Lung (tissue), 12 donors: Measurements from ENCODE around the gene TBX5. TPM values are rescaled to one million over a fixed set of nuclear protein-coding genes. Genes with fewer than 3 reads are reported as not detected.
"Not testable (repeated sequence)": the region's sequence is repeated elsewhere in the genome, so short reads cannot be mapped to it uniquely, and the experiment has no call there.

Experiments used
- ATAC-seq: fragments of 200-7000 bp; cut with Tn5 transposase; one replicate; pipeline ENCODE4 v1.9.1; 2020; ENCODE audit warnings: moderate number of reproducible peaks; ENCODE audit not compliant: insufficient read depth, low FRiP score
- DNase-seq, 3 donors: peaks; one replicate each; pipeline ENCODE4 v3.0.0-alpha.2; 2013 to 2017
- H3K27ac ChIP-seq, 2 donors: one replicate each; pipeline ENCODE4 v1.5.1; 2013; ENCODE audit warnings: mild to moderate bottlenecking in 2 of 2, moderate library complexity in 2 of 2, control low read depth in 1 of 2, inconsistent platforms in 1 of 2, low read depth in 1 of 2, low read length in 1 of 2
- H3K27me3 ChIP-seq, 3 donors: one replicate each; pipeline ENCODE4 v1.5.1; 2013; ENCODE audit warnings: low read length in 2 of 3; ENCODE audit not compliant: control insufficient read depth in 3 of 3, insufficient read depth in 3 of 3
- H3K36me3 ChIP-seq, 4 donors: one replicate each; pipeline ENCODE4 v1.5.1; 2013; ENCODE audit warnings: low read length in 4 of 4, mild to moderate bottlenecking in 1 of 4, moderate library complexity in 1 of 4; ENCODE audit not compliant: control insufficient read depth in 4 of 4, insufficient read depth in 4 of 4
- H3K4me1 ChIP-seq, 5 donors: one replicate each; pipeline ENCODE4 v1.5.1; 2013; ENCODE audit warnings: low read length in 5 of 5, mild to moderate bottlenecking in 2 of 5, moderate library complexity in 1 of 5; ENCODE audit not compliant: control insufficient read depth in 5 of 5, insufficient read depth in 5 of 5
- H3K4me3 ChIP-seq: one replicate; pipeline ENCODE4 v1.5.1; 2013; ENCODE audit warnings: mild to moderate bottlenecking, control low read depth, moderate library complexity
- H3K9ac ChIP-seq, 2 donors: one replicate each; pipeline ENCODE4 v1.5.1; 2013; ENCODE audit warnings: low read length in 2 of 2, control low read depth in 1 of 2; ENCODE audit not compliant: insufficient read depth in 1 of 2
- H3K9me3 ChIP-seq, 4 donors: one replicate each; pipeline ENCODE4 v1.5.1; 2013; ENCODE audit warnings: low read length in 3 of 4, mild to moderate bottlenecking in 1 of 4, moderate library complexity in 1 of 4; ENCODE audit not compliant: control insufficient read depth in 4 of 4, insufficient read depth in 3 of 4
- WGBS, 2 donors: extraction: QIAGEN DNeasy Blood & Tissue Kit; methylation state at CpG; one replicate each; pipeline ENCODE4 v1.1.7; 2013; 5-methylcytosine and 5-hydroxymethylcytosine counted together
- polyA plus RNA-seq, 2 donors: library from polyadenylated mRNA; stranded (reverse); fragments of 200-250 nt; gene quantifications; one replicate each; pipeline ENCODE4 v1.2.1, GENCODE V29; 2013
- total RNA-seq, 2 donors: library from RNA; depleted of rRNA in 1 of 2; stranded (reverse); fragments of >200 nt in 1 of 2; gene quantifications; one replicate each; pipeline ENCODE4 v1.2.1, GENCODE V29; 2014 to 2021
- TF ChIP-seq, protein P1 (sequence below): IDR thresholded peaks from 2 replicates; pipeline ENCODE4 v1.5.1; 2012; ENCODE audit warnings: mild to moderate bottlenecking; ENCODE audit errors: control extremely low read depth, extremely low read depth
- donor health status: control.
- donor health status: control.
- donor health status: Bipolar disorder and iron deficiency.
- donor health status: healthy.
- donor health status: DM: yes; HTN: yes; CAD: no.

TBX5 gene
- total and polyA plus RNA-seq, 4 donors = 5.6 to 39.7 (median 13.9) TPM

DNA sequence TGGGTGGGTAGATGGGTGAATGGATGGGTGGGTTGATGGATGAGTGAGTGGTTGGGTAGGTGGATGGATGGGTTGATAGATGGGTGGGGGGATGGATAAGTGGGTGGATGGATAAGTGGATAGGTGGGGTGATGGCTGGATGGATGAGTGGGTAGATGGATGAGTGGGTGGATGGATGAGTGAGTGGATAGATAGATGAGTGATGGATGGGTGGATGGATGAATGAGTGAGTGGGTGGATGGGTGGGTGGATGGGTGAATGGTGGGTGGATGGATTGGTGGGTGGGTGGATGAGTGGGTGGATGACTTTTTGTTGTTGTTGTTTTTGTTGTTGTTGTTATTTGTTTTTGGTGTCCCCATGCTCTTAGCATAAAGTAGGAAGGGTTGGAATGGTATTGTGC, 45.5 kb downstream of the TBX5 start:
- Histone ChIP-seq H3K27me3 (no peaks in the 10 kb centered on the region), H3K9me3 (peaks cover 0 to 5% (median 0%) of the 10 kb centered on the region in 4 donors), H3K27ac (no peak overlapping the region), H3K4me3 (no peak overlapping the region), H3K36me3 (peaks cover 0 to 66% (median 22%) of the 10 kb centered on the region in 4 donors), H3K4me1 (peaks cover 0 to 6% (median 2%) of the 10 kb centered on the region in 5 donors), H3K9ac (no peak overlapping the region)
- ATAC-seq (no peak), DNase-seq (no peak)
- TF ChIP-seq, protein P1, sequence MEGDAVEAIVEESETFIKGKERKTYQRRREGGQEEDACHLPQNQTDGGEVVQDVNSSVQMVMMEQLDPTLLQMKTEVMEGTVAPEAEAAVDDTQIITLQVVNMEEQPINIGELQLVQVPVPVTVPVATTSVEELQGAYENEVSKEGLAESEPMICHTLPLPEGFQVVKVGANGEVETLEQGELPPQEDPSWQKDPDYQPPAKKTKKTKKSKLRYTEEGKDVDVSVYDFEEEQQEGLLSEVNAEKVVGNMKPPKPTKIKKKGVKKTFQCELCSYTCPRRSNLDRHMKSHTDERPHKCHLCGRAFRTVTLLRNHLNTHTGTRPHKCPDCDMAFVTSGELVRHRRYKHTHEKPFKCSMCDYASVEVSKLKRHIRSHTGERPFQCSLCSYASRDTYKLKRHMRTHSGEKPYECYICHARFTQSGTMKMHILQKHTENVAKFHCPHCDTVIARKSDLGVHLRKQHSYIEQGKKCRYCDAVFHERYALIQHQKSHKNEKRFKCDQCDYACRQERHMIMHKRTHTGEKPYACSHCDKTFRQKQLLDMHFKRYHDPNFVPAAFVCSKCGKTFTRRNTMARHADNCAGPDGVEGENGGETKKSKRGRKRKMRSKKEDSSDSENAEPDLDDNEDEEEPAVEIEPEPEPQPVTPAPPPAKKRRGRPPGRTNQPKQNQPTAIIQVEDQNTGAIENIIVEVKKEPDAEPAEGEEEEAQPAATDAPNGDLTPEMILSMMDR = no peak

DNA sequence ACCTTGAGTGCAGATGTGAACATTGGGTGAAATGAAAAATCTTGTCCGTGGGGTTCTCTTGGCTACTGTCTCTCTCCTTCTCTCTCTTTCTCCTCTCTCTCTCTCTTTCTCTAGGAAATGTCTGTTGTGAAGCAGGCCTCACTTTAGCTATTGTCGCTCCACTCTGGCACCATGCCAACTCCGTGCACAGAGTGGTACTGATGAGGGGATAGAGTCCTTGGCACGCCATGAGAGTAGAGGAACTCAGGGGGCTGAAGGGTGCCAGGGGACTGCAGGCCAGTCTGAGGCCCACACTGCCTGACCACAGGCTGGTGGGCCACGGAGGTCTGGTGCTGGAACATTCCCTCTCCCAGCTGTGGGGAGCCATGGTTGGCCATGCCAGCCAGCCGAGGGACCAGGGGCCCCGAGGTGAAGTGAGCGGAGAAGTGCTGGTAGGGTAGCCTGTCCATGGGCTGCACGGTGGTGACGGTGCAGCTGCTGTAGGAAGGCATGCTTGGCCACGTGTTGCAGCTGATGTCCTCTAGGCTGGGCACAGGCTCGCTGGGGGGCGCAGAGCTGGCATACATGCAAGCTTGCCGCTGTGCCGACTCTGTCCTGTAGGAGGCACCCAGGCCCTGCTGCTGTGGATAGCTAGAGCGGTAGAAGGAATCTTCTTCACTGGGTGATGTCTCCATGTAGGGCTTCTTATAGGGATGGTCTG, 50.4 kb downstream of the TBX5 start:
- Histone ChIP-seq H3K4me1 (peaks cover 0 to 6% (median 2%) of the 10 kb centered on the region in 5 donors), H3K9me3 (peaks cover 0 to 3% (median 0%) of the 10 kb centered on the region in 4 donors), H3K27me3 (no peaks in the 10 kb centered on the region), H3K4me3 (no peak overlapping the region), H3K36me3 (peaks cover 0 to 53% (median 26%) of the 10 kb centered on the region in 4 donors), H3K9ac (no peak overlapping the region), H3K27ac (no peak overlapping the region)
- ATAC-seq (no peak), DNase-seq (peak in 1 of 3 donors; percentile 19)
- TF ChIP-seq, protein P1 = no peak
- WGBS, 2 donors = 59 to 62% methylated on average over 16 of the region's 16 CpGs

DNA sequence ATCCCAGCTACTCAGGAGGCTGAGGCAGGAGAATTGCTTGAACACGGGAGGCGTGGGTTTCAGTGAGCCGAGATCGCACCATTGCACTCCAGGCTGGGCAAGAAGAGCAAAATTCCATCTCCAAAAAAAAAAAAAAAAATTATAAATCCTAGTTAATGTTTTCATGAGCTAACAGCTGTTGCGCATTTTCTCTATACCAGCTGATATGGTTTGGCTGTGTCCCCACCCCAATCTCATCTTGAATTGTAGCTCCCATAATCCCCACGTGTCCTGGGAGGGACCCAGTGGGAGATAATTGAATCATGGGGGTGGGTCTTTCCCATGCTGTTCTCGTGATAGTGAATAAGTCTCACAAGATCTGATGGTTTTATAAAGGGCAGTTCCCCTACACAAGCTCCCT, 56.7 kb downstream of the TBX5 start:
- WGBS, 2 donors = 66 to 72% methylated on average over 7 of the region's 7 CpGs
- ATAC-seq, H3K9ac ChIP-seq, H3K4me3 ChIP-seq, H3K27ac ChIP-seq, H3K27me3 ChIP-seq, H3K9me3 ChIP-seq: not testable (repeated sequence)
- Histone ChIP-seq H3K36me3 (peaks cover 0 to 19% (median 5%) of the 10 kb centered on the region in 4 donors), H3K4me1 (peaks cover 0 to 15% (median 5%) of the 10 kb centered on the region in 5 donors)
- peak in 2 of 3 donors; percentile 42 to 54 for DNase-seq

DNA sequence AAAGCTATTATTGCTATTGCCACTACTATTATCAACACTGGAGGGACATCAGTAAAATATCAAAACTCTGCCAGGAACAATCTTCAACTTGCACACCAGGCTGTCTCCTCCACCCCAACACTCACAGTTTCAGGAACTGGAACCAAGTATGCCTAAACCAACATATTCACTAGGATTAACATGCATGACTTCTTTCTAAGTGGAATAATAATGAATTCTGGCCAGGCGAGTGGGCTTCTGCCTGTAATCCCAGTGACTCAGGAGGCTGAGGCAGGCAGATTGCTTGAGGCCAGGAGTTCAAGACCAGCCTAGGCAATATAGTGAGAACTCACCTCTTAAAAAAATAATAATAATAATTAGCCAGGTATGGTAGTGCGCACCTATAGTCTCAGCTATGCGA, 58.1 kb downstream of the TBX5 start:
- Histone ChIP-seq H3K4me1 (peaks cover 0 to 26% (median 10%) of the 10 kb centered on the region in 5 donors), H3K36me3 (peaks cover 0 to 9% (median 2%) of the 10 kb centered on the region in 4 donors), H3K4me3 (no peak overlapping the region), H3K27ac (no peak overlapping the region), H3K9me3 (peaks cover 0 to 2% (median 0%) of the 10 kb centered on the region in 4 donors), H3K9ac (no peak overlapping the region), H3K27me3 (no peaks in the 10 kb centered on the region)
- ATAC-seq (no peak), DNase-seq (no peak)
- TF ChIP-seq, protein P1 = no peak
- 89 to 91% methylated on average over 3 of the region's 3 CpGs for WGBS, 2 donors
